GM19023 (cell line): Measurements from ENCODE around the gene PTPRU.
"Not testable (repeated sequence)": the region's sequence is repeated elsewhere in the genome, so short reads cannot be mapped to it uniquely, and the experiment has no call there.

Experiments used
- ATAC-seq: cut with Tn5 transposase; IDR thresholded peaks from one replicate; pipeline ENCODE4 v1.9.1; 2021; ENCODE audit warnings: mild to moderate bottlenecking, moderate library complexity; ENCODE audit not compliant: unreplicated experiment

The PTPRU gene

GRCh38 chr1:29284286-29284960 lies 48.1 kb downstream of the PTPRU start:
- no peak for ATAC-seq

DNA sequence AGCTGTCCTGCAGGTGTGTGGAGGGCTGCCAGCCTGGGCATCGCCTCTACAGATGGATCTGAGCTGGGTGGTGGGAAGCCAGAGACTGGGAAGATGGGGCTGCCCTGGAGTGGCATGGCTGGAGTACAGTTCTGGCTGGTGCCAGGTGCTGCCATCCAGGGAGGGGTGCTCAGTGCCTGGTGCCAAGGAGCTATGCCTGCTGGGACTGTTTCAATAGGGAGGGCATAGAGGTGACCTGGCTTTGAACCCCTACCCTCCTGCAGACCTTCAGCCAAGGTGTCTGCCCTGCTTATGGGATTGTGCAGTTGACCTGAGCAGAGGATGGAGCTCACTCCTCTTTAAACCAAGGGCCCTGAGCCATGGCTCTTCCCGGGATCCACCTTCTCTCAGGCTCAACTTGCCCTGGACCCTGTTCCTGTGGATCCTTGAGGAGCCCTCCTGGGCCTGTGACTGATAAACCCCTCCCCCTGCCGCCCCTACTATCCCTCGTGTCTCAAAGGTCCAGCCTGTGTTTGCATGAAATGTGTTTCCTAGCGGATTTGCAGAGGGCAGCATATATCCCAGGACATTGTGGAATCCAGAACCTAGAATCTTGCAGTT lies 48.7 kb downstream of the PTPRU start:
- no peak for ATAC-seq

GRCh38 chr1:29285771-29286170 lies 49.4 kb downstream of the PTPRU start:
- ATAC-seq: no peak

DNA sequence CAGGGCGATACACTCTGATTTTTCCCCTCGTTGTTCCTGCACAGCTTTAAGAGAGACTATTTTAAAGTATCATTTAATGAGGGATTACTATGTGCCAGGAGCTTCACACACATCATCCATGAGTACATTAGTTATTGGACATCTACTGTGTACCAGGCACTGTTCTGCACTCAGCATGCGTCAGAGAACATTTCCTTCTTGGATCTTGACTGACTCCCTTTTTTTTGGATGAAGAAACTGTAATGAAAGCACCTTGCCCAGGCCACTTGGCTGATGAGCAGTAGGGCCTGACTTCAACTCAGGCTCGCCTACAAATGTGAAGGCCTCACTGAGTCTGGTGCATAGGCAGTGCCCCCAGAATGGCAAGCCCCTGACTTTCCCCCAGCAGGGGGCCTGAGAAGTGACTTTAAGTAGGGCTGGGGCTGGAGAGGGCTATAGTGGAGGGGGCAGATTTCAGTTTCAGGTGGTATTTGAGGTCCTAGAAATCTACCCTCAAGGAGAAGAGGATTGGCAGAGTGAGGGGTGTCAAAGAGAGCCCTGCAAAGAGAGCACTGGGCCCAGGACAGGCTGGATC lies 50.0 kb downstream of the PTPRU start:
- ATAC-seq: no peak

- ATAC-seq: no peak
These were observed 53.2 kb downstream of the PTPRU start for GRCh38 chr1:29289493-29289892.

DNA sequence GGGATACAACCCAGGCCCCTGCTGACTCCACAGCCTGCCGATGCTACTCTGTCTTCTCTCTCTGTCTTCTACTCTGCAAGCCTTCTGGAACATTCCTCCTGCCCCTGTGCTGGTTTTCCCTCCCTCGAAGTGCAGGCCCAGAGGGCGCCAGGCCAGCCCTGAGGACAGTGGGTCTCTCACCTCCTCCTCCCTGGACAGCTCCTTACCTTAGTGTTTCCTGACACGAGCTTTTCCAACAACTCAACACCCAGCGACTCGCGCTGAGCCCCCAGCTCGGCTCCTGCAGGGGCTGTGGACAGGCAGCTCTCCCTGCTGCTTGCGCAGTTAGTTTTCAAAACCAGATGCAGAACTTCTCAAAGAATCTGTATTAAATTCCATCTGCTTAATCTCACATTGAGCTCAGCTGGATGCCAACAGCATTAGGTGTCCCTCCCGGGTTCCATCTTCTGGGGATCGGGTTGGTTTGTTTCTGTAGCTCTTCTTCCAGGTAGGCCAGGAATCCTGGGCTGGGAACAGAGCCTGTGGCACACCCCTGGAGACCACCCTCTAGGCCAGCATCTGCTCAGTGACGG lies 54.2 kb downstream of the PTPRU start:
- ATAC-seq: no peak

DNA sequence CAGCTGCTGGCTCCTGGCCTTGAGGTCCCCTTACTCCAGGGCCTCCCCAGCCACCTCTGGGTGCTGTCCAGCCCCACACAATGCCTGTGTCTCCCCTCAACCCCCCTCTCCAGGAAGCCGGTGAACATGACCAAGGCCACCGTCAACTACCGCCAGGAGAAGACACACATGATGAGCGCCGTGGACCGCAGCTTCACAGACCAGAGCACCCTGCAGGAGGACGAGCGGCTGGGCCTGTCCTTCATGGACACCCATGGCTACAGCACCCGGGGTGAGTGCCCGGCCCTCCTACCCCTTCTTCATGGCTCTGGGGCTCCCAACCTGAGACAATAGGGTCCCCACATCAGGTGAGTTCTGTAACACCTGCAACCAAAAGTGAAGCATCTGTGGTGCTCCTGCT lies 55.4 kb downstream of the PTPRU start:
- no peak for ATAC-seq

- no peak for ATAC-seq
These were observed 56.0 kb downstream of the PTPRU start for GRCh38 chr1:29292344-29292743.

GRCh38 chr1:29297450-29297849 lies 61.1 kb downstream of the PTPRU start:
- no peak for ATAC-seq

GRCh38 chr1:29298246-29298645 lies 61.9 kb downstream of the PTPRU start:
- no peak for ATAC-seq

DNA sequence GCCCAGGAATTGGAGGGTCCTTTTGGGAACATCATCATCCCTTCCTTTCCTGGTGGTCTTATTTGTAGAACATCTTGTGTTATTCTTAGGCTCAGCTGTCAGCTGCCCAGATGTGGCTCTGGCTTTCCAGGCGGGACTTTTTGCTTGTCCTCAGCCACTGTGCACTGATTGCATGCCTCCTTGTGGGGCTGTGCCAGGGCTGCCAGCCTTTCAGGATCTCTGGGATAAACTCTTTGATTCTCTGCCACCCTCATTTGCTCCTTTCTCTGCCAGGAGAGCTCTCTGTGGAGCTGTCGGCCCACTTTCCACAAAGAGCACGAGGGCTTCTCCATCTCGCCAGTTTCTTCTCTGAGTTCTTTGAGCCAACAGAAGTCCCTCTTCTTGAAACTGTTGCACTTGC lies 63.1 kb downstream of the PTPRU start:
- ATAC-seq: no peak

DNA sequence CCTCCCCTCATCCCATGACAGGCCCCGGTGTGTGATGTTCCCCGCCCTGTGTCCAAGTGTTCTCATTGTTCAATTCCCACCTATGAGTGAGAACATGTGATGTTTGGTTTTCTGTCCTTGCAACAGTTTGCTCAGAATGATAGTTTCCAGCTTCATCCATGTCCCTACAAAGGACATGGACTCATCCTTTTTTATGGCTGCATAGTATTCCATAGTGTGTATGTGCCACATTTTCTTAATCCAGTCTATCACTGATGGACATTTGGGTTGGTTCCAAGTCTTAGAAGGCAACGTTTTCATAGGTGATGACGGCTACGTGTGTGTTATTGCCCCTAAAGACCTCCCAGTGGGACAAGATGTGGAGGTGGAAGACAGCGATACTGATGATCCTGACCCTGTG lies 65.4 kb downstream of the PTPRU start:
- not testable (repeated sequence) for ATAC-seq

GRCh38 chr1:29303201-29304024 lies 67.1 kb downstream of the PTPRU start:
- ATAC-seq: no peak

GRCh38 chr1:29304025-29304684 lies 67.8 kb downstream of the PTPRU start:
- ATAC-seq: no peak

GRCh38 chr1:29305943-29306342 lies 69.6 kb downstream of the PTPRU start:
- no peak for ATAC-seq

DNA sequence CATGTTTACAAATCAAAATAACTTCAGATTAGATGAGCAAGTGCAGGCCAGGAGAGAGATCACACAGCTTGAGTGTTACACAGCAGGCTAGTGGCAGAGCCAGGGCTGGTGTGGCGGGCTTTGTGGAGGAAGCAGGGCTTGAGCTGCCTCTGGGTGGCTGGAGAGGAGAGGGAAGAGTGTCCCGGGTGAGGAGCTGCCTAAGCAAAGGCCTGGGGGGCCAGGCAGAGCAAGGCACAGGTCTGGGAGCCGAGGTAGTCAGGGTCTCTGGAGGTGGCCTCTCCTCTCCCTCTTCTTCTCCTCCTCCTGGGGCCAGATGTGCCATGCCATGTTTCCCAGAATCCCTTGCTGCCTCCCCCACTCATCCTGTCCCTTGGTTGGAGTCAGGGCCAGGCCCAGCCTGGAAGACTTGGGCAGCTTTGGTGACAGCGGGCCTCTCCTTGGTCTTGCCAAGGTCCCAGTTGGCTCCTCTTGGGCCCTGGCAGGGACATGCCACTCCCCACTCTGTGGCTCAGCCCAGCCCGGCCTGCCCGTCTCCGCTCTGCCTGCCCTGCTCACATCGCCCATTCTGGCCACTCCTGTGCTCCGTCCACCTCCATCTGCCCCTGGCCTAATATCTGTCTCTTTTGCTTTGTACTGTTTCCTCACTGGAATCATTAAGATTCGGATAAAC lies 70.3 kb downstream of the PTPRU start:
- ATAC-seq: no peak

GRCh38 chr1:29309075-29309474 lies 72.8 kb downstream of the PTPRU start:
- ATAC-seq: no peak

DNA sequence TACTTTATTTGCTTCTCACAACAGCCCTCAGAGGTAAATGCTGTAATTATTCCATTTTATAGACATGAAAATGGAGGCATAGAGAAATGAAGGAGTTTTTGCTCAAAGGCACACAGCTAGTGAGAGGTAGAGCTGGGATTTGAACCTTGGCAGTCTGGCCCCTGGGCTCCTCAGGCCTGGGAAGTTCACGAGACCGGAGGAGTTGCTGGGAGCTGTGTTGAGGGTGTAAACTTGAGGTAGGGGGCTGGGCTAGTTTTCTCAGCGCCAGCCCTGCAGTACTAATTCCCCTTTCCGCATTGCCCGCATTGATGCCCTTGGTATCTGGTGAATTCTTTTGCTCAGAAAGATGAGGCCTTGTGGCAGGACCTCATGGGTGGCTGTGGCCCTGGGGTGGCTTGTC lies 73.3 kb downstream of the PTPRU start:
- no peak for ATAC-seq

DNA sequence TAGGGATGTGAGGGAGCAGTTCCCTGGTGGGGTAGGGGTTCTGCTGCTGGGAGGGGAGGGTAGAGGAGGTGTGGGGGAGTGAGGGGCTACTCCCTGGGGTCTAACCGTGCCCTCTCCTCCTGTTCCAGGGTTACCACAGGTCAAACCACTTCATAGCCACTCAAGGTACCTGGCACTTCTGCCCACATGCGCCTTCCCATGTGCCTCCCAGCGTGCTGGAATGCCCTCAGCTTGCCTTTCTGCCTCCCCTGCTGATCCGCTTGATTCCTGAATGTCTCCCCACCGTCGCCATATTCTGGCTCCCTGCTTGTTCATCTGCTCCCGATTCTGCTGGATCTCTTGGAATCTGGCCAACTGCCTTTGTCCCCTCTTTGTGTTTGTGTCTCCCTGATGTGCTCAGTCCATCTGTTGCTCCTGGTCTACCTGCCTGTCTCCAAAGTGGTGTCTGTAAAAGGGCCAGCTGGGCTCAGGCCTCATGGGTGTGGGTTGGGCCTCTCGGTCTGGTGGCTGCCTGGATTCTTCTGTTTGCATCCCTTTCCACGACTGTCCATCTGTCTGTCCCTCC lies 74.4 kb downstream of the PTPRU start:
- ATAC-seq: no peak
